IMR-90 (cell line): ENCODE data around the gene SELENOH. TPM values are rescaled to one million over a fixed set of nuclear protein-coding genes. Genes with fewer than 3 reads are reported as not detected.

ENCODE experiments used
- ATAC-seq: fragments of 200-7000 bp; cut with Tn5 transposase; 2 replicates; pipeline ENCODE4 v1.9.1; 2020; ENCODE audit warnings: low read depth, mild to moderate bottlenecking, moderate library complexity
- BruUV-seq: library from RNA; stranded (reverse); fragments of 400-500 nt; replicated peaks from 2 replicates; lab custom pipeline; 2021; lab: Mats Ljungman, UMichigan
- CTCF ChIA-PET: fragments of 300-600 bp; formaldehyde crosslinking; extraction: SDS; loops from one replicate; lab custom pipeline; 2021; ENCODE audit warnings: antibody characterized with exemption; lab: Yijun Ruan, JAX
- POLR2A ChIA-PET: fragments of 300-600 bp; sonication (Branson Sonifier 250); formaldehyde crosslinking; loops from one replicate; lab custom pipeline; 2022; ENCODE audit warnings: antibody characterized with exemption; ENCODE audit not compliant: unreplicated experiment; lab: Charles Lee
- DNase-seq: peaks from one replicate; pipeline ENCODE4 v3.0.0; 2013
- H2AFZ ChIP-seq: replicated peaks from 2 replicates; pipeline ENCODE3; 2013; ENCODE audit warnings: low read length, mild to moderate bottlenecking; ENCODE audit not compliant: poor library complexity
- H2AK5ac ChIP-seq: 2 replicates; pipeline ENCODE4 v1.6.1; 2013; ENCODE audit warnings: low read depth, low read length, inconsistent platforms
- H2AK9ac ChIP-seq: replicated peaks from 2 replicates; pipeline ENCODE3; 2013; ENCODE audit warnings: mild to moderate bottlenecking, low read depth, low read length, moderate library complexity; ENCODE audit not compliant: poor library complexity
- H2BK120ac ChIP-seq: 2 replicates; pipeline ENCODE4 v1.6.1; 2013; ENCODE audit warnings: low read depth, low read length, inconsistent platforms
- H2BK15ac ChIP-seq: 3 replicates; pipeline ENCODE4 v1.6.1; 2013; ENCODE audit warnings: low read depth, low read length, inconsistent platforms
- H2BK20ac ChIP-seq: 2 replicates; pipeline ENCODE4 v1.6.1; 2013; ENCODE audit warnings: low read depth, mild to moderate bottlenecking, inconsistent platforms, low read length, moderate library complexity
- H2BK5ac ChIP-seq: 2 replicates; pipeline ENCODE4 v1.6.1; 2013; ENCODE audit warnings: mild to moderate bottlenecking, low read depth, low read length, inconsistent platforms; ENCODE audit not compliant: poor library complexity, severe bottlenecking
- H3K14ac ChIP-seq: replicated peaks from 2 replicates; pipeline ENCODE4 v1.6.1; 2013; ENCODE audit warnings: low read depth, low read length, inconsistent platforms
- H3K18ac ChIP-seq: 2 replicates; pipeline ENCODE4 v1.6.1; 2013; ENCODE audit warnings: low read depth, low read length, control low read depth
- H3K23ac ChIP-seq: 2 replicates; pipeline ENCODE4 v1.6.1; 2013; ENCODE audit warnings: low read depth, low read length, inconsistent platforms
- H3K27ac ChIP-seq: 2 replicates; pipeline ENCODE4 v1.5.1; 2013; ENCODE audit warnings: mild to moderate bottlenecking, control low read depth, low read length; ENCODE audit not compliant: insufficient read depth
- H3K27me3 ChIP-seq: 2 replicates; pipeline ENCODE4 v1.6.1; 2013; ENCODE audit warnings: low read length; ENCODE audit not compliant: control insufficient read depth, insufficient read depth
- H3K36me3 ChIP-seq: 2 replicates; pipeline ENCODE4 v1.6.1; 2013; ENCODE audit warnings: low read length, mixed read lengths; ENCODE audit not compliant: control insufficient read depth, insufficient read depth
- H3K4ac ChIP-seq: 2 replicates; pipeline ENCODE4 v1.6.1; 2013; ENCODE audit warnings: low read depth, low read length, inconsistent platforms
- H3K4me1 ChIP-seq: 2 replicates; pipeline ENCODE4 v1.6.1; 2013; ENCODE audit warnings: low read length, mixed read lengths; ENCODE audit not compliant: control insufficient read depth, insufficient read depth
- H3K4me2 ChIP-seq: 2 replicates; pipeline ENCODE4 v1.6.1; 2013; ENCODE audit warnings: low read depth, mild to moderate bottlenecking, control low read depth, low read length, moderate library complexity
- H3K4me3 ChIP-seq: 2 replicates; pipeline ENCODE4 v1.5.1; 2013; ENCODE audit warnings: low read depth, mild to moderate bottlenecking, control low read depth, low read length, moderate library complexity; ENCODE audit not compliant: insufficient read depth
- H3K56ac ChIP-seq: 2 replicates; pipeline ENCODE4 v1.6.1; 2013; ENCODE audit warnings: low read length, inconsistent platforms; ENCODE audit not compliant: insufficient read depth; ENCODE audit errors: extremely low read depth
- H3K79me1 ChIP-seq, 2 experiments: 2 replicates each; pipeline ENCODE4 v1.6.1; 2013; ENCODE audit warnings: low read length in 2 of 2, inconsistent platforms in 1 of 2, low read depth in 1 of 2
- H3K9ac ChIP-seq: 2 replicates; pipeline ENCODE4 v1.6.1; 2013; ENCODE audit warnings: low read depth, low read length, control low read depth
- H3K9me1 ChIP-seq: 2 replicates; pipeline ENCODE4 v1.6.1; 2013; ENCODE audit warnings: low read length, inconsistent platforms; ENCODE audit not compliant: insufficient read depth
- H3K9me3 ChIP-seq: 2 replicates; pipeline ENCODE4 v1.6.1; 2013; ENCODE audit warnings: low read length; ENCODE audit not compliant: control insufficient read depth, insufficient read depth
- H4K20me1 ChIP-seq: 2 replicates; pipeline ENCODE4 v1.6.1; 2013; ENCODE audit warnings: low read length, inconsistent platforms; ENCODE audit not compliant: insufficient read depth
- H4K5ac ChIP-seq: 2 replicates; pipeline ENCODE4 v1.6.1; 2013; ENCODE audit warnings: mild to moderate bottlenecking, low read depth, low read length, control low read depth
- H4K8ac ChIP-seq, 2 experiments: 2 replicates each; pipeline ENCODE4 v1.6.1; 2013; ENCODE audit warnings: low read depth in 2 of 2, low read length in 2 of 2, control low read depth in 1 of 2, inconsistent platforms in 1 of 2
- H4K91ac ChIP-seq: 2 replicates; pipeline ENCODE4 v1.6.1; 2013; ENCODE audit warnings: low read depth, low read length, inconsistent platforms; ENCODE audit not compliant: insufficient read depth
- BHLHE40 ChIP-seq: fragments of 150-350 bp; IDR thresholded peaks from 2 replicates; pipeline ENCODE4 v1.6.1; 2016; ENCODE audit warnings: mild to moderate bottlenecking, low read depth, low read length
- CEBPB ChIP-seq: IDR thresholded peaks from 2 replicates; pipeline ENCODE4 v1.6.1; 2012; ENCODE audit warnings: low read depth, low read length, improper control_type of control experiment
- CHD1 ChIP-seq: IDR thresholded peaks from 2 replicates; pipeline ENCODE4 v1.6.1; 2012; ENCODE audit warnings: low read depth, low read length, improper control_type of control experiment
- ELK1 ChIP-seq: fragments of 150-350 bp; IDR thresholded peaks from 2 replicates; pipeline ENCODE4 v1.6.1; 2016; ENCODE audit warnings: low read depth, mild to moderate bottlenecking, low read length, moderate library complexity, borderline replicate concordance
- MXI1 ChIP-seq: IDR thresholded peaks from 2 replicates; pipeline ENCODE4 v1.6.1; 2012; ENCODE audit warnings: low read depth, mild to moderate bottlenecking, low read length, moderate library complexity, borderline replicate concordance
- NFE2L2 ChIP-seq: fragments of 150-350 bp; IDR thresholded peaks from 2 replicates; pipeline ENCODE4 v1.6.1; 2016; ENCODE audit warnings: low read depth, mild to moderate bottlenecking, low read length
- RAD21 ChIP-seq: IDR thresholded peaks from 2 replicates; pipeline ENCODE4 v1.6.1; 2012; ENCODE audit warnings: low read length, improper control_type of control experiment
- WGBS, 2 experiments: methylation state at CpG; one replicate each; pipeline versions ENCODE4 v1.1.5 to v1.1.7; 2013; ENCODE audit warnings: missing lambda C conversion rate in 2 of 2; ENCODE audit not compliant: insufficient read length in 1 of 2; ENCODE audit errors: extremely low coverage in 2 of 2; 5-methylcytosine and 5-hydroxymethylcytosine counted together
- dilution Hi-C: fragments of 300-500 bp; cut with HindIII; formaldehyde crosslinking; loops from one replicate; pipeline ENCODE4 v1.14.3; 2018; ENCODE audit warnings: low sequenced_read_pairs; ENCODE audit not compliant: unreplicated experiment
- in situ Hi-C: fragments of 300-500 bp; cut with MboI; formaldehyde crosslinking; loops from 3 replicates; pipeline ENCODE4 v1.14.3; 2019; ENCODE audit warnings: low sequenced_read_pairs, inconsistent platforms, mixed read lengths
- intact Hi-C: fragments of 100-400 bp; cut with micrococcal nuclease; formaldehyde crosslinking; loops from 2 replicates; pipeline ENCODE4 v1.10.0; 2022
- polyA plus RNA-seq, 3 experiments: library from polyadenylated mRNA; depleted of rRNA; stranded (reverse); fragments of >200 nt; gene quantifications; 2 replicates each; pipeline ENCODE4 v1.2.3, GENCODE V29; 2012; ENCODE audit warnings: low replicate concordance in 1 of 3
- total RNA-seq: library from RNA; depleted of rRNA; stranded (reverse); fragments of >200 nt; gene quantifications from 2 replicates; pipeline ENCODE4 v1.2.3, GENCODE V29; 2012
- TF ChIP-seq, protein P1 (sequence below): conservative IDR thresholded peaks from 2 replicates; pipeline ENCODE4 v1.5.1; 2012; ENCODE audit warnings: mild to moderate bottlenecking, low read depth, low read length, improper control_type of control experiment

The SELENOH gene
- total and polyA plus RNA-seq, 2 of the 4 experiments (the other 2 are of a cell fraction): 40.3 to 107 TPM

- Histone ChIP-seq H3K27me3 (no peaks in the 10 kb centered on the region), H3K23ac (no peak overlapping the region), H2BK5ac (no peak overlapping the region), H3K9me1 (no peaks in the 10 kb centered on the region), H4K8ac (no peak overlapping the region), H4K91ac (no peak overlapping the region), H2BK120ac (no peak overlapping the region), H4K20me1 (peaks cover 7% of the 10 kb centered on the region; the same call in 1 of the 2 replicates), H2BK15ac (no peak overlapping the region), H3K4ac (no peak overlapping the region), H2BK20ac (no peak overlapping the region), H3K27ac (no peak overlapping the region), H2AK9ac (no peak overlapping the region), H3K18ac (no peak overlapping the region), H3K9ac (no peak overlapping the region), H3K14ac (no peak overlapping the region), H3K36me3 (no peaks in the 10 kb centered on the region), H3K56ac (no peak overlapping the region), H2AFZ (no peak overlapping the region), H3K4me1 (no peaks in the 10 kb centered on the region), H2AK5ac (no peak overlapping the region), H3K4me2 (no peak overlapping the region), H4K5ac (no peak overlapping the region), H3K79me1 (peaks cover 29 to 38% of the 10 kb centered on the region in 2 experiments), H3K9me3 (no peaks in the 10 kb centered on the region), H3K4me3 (no peak overlapping the region)
- 100% methylated on average over 3 of the region's 7 CpGs; no CpG with 5 or more reads in 1 of the 2 experiments for WGBS, 2 experiments
- POLR2A ChIA-PET: interaction anchor here (0.6 kb wide), 1 partner anchor 251 kb away, joined by 3 read pairs; no protein-coding TSS in a partner anchor
- ATAC-seq (no peak), DNase-seq (no peak)
- in situ Hi-C loops (no loop called here), intact Hi-C loops (no loop called here), dilution Hi-C loops (no loop called here)
- CTCF ChIA-PET: interaction anchor here (0.5 kb wide), 1 partner anchor 23 kb away, joined by 3 read pairs; no protein-coding TSS in a partner anchor
- TF ChIP-seq CHD1: no peak
- no peak for TF ChIP-seq NFE2L2
- TF ChIP-seq ELK1: no peak
- TF ChIP-seq, protein P1, sequence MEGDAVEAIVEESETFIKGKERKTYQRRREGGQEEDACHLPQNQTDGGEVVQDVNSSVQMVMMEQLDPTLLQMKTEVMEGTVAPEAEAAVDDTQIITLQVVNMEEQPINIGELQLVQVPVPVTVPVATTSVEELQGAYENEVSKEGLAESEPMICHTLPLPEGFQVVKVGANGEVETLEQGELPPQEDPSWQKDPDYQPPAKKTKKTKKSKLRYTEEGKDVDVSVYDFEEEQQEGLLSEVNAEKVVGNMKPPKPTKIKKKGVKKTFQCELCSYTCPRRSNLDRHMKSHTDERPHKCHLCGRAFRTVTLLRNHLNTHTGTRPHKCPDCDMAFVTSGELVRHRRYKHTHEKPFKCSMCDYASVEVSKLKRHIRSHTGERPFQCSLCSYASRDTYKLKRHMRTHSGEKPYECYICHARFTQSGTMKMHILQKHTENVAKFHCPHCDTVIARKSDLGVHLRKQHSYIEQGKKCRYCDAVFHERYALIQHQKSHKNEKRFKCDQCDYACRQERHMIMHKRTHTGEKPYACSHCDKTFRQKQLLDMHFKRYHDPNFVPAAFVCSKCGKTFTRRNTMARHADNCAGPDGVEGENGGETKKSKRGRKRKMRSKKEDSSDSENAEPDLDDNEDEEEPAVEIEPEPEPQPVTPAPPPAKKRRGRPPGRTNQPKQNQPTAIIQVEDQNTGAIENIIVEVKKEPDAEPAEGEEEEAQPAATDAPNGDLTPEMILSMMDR: no peak
- TF ChIP-seq RAD21: no peak
- TF ChIP-seq BHLHE40: no peak
- no peak for TF ChIP-seq CEBPB
- TF ChIP-seq MXI1: no peak
- no TSS peak for BruUV-seq
Observed at GRCh38 chr11:57729479-57729878, 11.8 kb upstream of the SELENOH start.
